ENCODE results near the gene BCKDK.

The BCKDK gene

DNA sequence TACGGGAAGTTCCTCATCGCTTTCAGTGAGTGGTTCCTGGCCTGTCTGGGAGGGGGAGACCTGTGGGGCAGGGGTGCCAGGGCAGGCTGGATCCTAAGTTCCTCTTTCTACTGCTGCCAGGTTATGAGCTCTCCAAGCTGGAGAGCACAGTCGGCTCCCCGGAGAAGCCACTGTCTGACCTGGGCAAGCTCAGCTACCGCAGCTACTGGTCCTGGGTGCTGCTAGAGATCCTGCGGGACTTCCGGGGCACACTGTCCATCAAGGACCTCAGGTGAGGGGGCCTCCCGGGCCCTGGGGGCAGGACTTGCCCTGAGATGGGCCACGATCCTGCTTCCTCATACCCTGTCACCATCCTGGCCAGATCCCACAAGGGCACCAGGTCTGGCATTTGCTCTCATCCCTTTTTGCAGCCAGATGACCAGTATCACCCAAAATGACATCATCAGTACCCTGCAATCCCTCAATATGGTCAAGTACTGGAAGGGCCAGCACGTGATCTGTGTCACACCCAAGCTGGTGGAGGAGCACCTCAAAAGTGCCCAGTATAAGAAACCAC is 22.2 kb downstream of the BCKDK start:
- H3K4me3 ChIP-seq (ENCODE audit: extremely low read depth, insufficient read depth, low read length, poor library complexity, severe bottlenecking), result no peak overlapping the region
- no peak overlapping the region for H3K27ac ChIP-seq (ENCODE audit: low read depth, low read length, severe bottlenecking)
- no peaks in the 10 kb centered on the region for H3K9me3 ChIP-seq (ENCODE audit: control insufficient read depth, low read length)
- WGBS, 2 experiments (ENCODE audit: insufficient coverage in 2 of 2), result 94 to 97% methylated on average over 7 to 9 of the region's 10 CpGs
- peaks cover 24% of the 10 kb centered on the region for H3K36me3 ChIP-seq (ENCODE audit: control insufficient read depth, insufficient read depth, low read length)
- peaks cover 11% of the 10 kb centered on the region for H3K4me1 ChIP-seq (ENCODE audit: control insufficient read depth, insufficient read depth, low read length, poor library complexity, severe bottlenecking)

DNA sequence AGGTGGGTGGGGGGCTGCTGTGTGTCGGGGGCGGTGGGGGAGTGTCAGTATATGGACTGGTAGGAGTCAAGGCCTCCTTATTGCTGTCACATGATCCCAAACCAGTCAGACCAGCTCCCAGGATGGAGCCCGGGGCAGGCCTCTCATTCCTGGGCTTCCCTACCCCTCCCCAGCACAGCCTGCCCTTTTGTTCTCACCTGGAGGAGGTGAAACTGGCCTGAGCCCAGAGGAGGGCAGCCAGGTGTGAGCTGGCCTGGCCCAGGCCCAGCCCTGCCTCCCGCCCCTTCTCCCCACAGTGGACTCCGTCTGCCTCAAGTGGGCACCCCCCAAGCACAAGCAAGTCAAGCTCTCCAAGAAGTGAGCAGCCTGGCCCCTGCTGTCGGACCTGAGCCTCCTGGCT is 22.7 kb downstream of the BCKDK start:
- H3K4me3 ChIP-seq (ENCODE audit: extremely low read depth, insufficient read depth, low read length, poor library complexity, severe bottlenecking), result no peak overlapping the region
- peaks cover 24% of the 10 kb centered on the region for H3K36me3 ChIP-seq (ENCODE audit: control insufficient read depth, insufficient read depth, low read length)
- H3K9me3 ChIP-seq (ENCODE audit: control insufficient read depth, low read length), result no peaks in the 10 kb centered on the region
- H3K4me1 ChIP-seq (ENCODE audit: control insufficient read depth, insufficient read depth, low read length, poor library complexity, severe bottlenecking), result peaks cover 15% of the 10 kb centered on the region
- WGBS, 2 experiments (ENCODE audit: insufficient coverage in 2 of 2), result 91 to 100% methylated on average over 2 to 3 of the region's 6 CpGs
- H3K27ac ChIP-seq (ENCODE audit: low read depth, low read length, severe bottlenecking), result no peak overlapping the region

DNA sequence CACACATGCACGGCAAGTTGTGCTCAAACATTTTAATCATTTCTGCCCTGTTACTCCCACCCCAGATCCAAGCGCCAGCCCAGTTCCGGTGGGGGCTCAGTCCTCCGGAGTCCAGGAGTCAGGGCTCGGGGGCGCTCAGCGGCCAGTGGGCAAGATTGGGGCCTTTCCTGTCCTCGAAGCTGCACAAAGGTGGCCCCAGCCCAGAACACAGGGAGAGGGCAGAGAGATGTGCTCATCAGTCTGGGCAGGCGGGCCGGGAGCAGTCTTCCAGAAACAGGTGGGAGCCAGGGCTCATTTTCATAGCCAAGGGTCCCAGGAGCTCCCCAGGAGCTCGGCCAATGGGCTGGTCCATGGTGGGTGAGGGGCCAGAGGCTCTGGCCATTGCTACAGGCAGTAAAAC is 23.2 kb downstream of the BCKDK start:
- Histone ChIP-seq H3K4me1 (ENCODE audit: control insufficient read depth, insufficient read depth, low read length, poor library complexity, severe bottlenecking) (peaks cover 16% of the 10 kb centered on the region), H3K27ac (ENCODE audit: low read depth, low read length, severe bottlenecking) (no peak overlapping the region), H3K36me3 (ENCODE audit: control insufficient read depth, insufficient read depth, low read length) (peaks cover 24% of the 10 kb centered on the region), H3K9me3 (ENCODE audit: control insufficient read depth, low read length) (no peaks in the 10 kb centered on the region), H3K4me3 (ENCODE audit: extremely low read depth, insufficient read depth, low read length, poor library complexity, severe bottlenecking) (no peak overlapping the region)
- WGBS, 2 experiments (ENCODE audit: insufficient coverage in 2 of 2), result 95 to 96% methylated on average over 10 of the region's 11 CpGs

DNA sequence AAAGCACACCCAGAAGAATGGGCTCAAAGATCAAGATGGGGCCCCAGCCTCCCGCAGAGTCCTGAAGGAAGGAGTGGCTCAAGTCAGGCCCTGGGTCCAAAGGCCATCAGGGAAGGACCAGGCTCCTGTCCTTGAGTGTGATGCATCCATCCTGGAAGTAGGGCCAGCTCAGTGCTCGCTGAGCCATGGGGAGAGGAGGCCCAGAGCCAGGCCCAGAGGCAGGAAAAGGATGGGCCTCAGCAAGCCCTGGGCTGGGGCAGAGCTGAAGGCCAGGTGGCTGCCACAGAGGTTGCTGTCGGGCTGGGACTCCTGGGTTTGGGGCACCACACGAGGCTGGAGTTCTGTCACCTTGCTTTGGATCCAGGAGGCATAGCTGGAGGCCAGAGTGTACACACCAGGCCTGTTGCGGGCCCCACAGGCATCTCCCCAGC is 23.7 kb downstream of the BCKDK start:
- H3K27ac ChIP-seq (ENCODE audit: low read depth, low read length, severe bottlenecking), result no peak overlapping the region
- H3K9me3 ChIP-seq (ENCODE audit: control insufficient read depth, low read length), result no peaks in the 10 kb centered on the region
- peaks cover 24% of the 10 kb centered on the region for H3K36me3 ChIP-seq (ENCODE audit: control insufficient read depth, insufficient read depth, low read length)
- H3K4me1 ChIP-seq (ENCODE audit: control insufficient read depth, insufficient read depth, low read length, poor library complexity, severe bottlenecking), result peaks cover 16% of the 10 kb centered on the region
- 89 to 96% methylated on average over 5 of the region's 5 CpGs for WGBS, 2 experiments (ENCODE audit: insufficient coverage in 2 of 2)
- no peak overlapping the region for H3K4me3 ChIP-seq (ENCODE audit: extremely low read depth, insufficient read depth, low read length, poor library complexity, severe bottlenecking)

DNA sequence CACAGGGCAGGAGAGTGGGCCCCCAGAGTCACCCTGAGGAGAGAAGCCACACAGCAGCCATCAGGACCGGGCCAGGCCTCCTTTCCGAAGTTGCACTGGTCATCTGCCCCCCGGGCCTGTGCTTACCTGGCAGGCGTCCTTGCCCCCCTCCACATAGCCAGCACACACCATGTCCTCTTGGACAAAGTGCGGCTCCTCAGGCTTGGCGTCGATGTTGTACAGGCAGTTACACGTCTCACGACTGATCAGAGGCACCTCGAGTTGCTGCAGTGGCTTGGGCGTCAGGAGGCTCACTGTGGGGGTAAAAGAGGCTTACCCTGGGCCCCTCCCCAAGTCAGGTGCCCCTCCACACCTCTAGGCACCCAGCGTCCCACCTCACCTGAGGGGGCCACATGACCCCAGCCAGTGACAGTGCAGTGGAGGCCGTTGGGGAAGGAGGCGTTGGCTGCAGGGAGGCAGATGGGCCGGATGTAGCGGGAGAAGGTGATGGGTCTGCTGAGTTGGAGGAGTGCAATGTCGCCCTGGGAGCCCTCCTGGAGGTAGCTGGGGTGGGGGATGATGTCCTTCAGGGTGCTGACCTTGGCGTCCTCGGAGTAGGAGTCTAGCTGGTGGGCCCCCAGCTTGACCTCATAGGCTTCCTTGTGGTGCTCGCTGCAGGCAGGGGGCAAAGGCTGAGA is 24.3 kb downstream of the BCKDK start:
- 94 to 95% methylated on average over 12 to 16 of the region's 20 CpGs for whole genome bisulfite sequencing, 2 experiments (ENCODE audit: insufficient coverage in 2 of 2)
- peaks cover 16% of the 10 kb centered on the region for H3K4me1 ChIP-seq (ENCODE audit: control insufficient read depth, insufficient read depth, low read length, poor library complexity, severe bottlenecking)
- no peak overlapping the region for H3K4me3 ChIP-seq (ENCODE audit: extremely low read depth, insufficient read depth, low read length, poor library complexity, severe bottlenecking)
- no peak overlapping the region for H3K27ac ChIP-seq (ENCODE audit: low read depth, low read length, severe bottlenecking)
- H3K9me3 ChIP-seq (ENCODE audit: control insufficient read depth, low read length), result no peaks in the 10 kb centered on the region
- H3K36me3 ChIP-seq (ENCODE audit: control insufficient read depth, insufficient read depth, low read length), result peaks cover 20% of the 10 kb centered on the region

DNA sequence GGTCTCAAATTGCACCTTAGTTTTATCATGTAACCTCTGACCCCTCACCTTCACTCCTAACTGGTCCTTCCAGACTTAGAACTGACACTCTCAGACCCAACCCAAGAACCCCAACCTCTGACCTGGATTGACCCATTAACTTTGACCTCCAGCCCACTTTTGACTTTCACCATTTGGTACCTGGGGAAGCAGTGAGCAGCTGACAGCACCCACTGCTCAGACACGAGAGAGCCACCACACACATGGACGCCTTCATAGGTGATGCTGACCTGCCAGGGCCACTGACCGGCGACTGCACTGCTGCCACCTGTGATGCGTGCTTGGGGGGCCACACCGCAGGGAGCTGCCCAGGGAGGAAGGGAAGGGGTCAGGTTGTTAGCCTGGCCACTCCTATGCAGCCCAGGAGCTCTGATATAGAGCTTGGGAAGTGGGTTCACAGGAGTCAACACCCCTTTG is 24.9 kb downstream of the BCKDK start:
- Histone ChIP-seq H3K9me3 (ENCODE audit: control insufficient read depth, low read length) (no peaks in the 10 kb centered on the region), H3K4me3 (ENCODE audit: extremely low read depth, insufficient read depth, low read length, poor library complexity, severe bottlenecking) (no peak overlapping the region), H3K4me1 (ENCODE audit: control insufficient read depth, insufficient read depth, low read length, poor library complexity, severe bottlenecking) (peaks cover 16% of the 10 kb centered on the region), H3K36me3 (ENCODE audit: control insufficient read depth, insufficient read depth, low read length) (peaks cover 14% of the 10 kb centered on the region), H3K27ac (ENCODE audit: low read depth, low read length, severe bottlenecking) (no peak overlapping the region)
- WGBS, 2 experiments (ENCODE audit: insufficient coverage in 2 of 2), result 100% methylated on average over 4 to 6 of the region's 6 CpGs

DNA sequence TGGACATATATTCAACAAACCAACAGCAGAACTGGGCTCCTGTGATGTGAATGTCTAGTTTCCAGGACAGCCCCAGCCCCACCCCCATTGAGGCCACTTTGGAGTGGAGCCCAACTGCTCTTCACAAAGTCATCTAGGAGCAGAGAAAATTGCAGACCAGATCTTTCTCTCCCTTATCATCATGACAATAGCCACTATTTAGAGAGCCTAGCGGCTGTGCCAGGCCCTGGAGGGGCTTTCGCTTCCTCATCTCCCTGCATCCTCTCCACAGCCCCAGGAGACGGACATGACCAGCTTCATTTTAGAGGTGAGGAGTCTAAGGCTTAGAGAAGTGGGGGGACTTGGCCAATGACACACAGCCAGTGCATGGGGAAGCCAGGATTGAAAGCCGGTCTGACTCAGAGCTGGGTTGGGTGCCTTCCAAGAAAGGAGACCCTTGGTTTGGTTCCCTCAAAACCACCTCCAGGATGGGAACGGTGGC is 25.9 kb downstream of the BCKDK start:
- Histone ChIP-seq H3K4me1 (ENCODE audit: control insufficient read depth, insufficient read depth, low read length, poor library complexity, severe bottlenecking) (peaks cover 22% of the 10 kb centered on the region), H3K36me3 (ENCODE audit: control insufficient read depth, insufficient read depth, low read length) (peaks cover 10% of the 10 kb centered on the region), H3K4me3 (ENCODE audit: extremely low read depth, insufficient read depth, low read length, poor library complexity, severe bottlenecking) (peak overlapping the region; percentile 27), H3K27ac (ENCODE audit: low read depth, low read length, severe bottlenecking) (no peak overlapping the region), H3K9me3 (ENCODE audit: control insufficient read depth, low read length) (no peaks in the 10 kb centered on the region)
- WGBS, 2 experiments (ENCODE audit: insufficient coverage in 2 of 2), result 22 to 31% methylated on average over 2 to 3 of the region's 5 CpGs

DNA sequence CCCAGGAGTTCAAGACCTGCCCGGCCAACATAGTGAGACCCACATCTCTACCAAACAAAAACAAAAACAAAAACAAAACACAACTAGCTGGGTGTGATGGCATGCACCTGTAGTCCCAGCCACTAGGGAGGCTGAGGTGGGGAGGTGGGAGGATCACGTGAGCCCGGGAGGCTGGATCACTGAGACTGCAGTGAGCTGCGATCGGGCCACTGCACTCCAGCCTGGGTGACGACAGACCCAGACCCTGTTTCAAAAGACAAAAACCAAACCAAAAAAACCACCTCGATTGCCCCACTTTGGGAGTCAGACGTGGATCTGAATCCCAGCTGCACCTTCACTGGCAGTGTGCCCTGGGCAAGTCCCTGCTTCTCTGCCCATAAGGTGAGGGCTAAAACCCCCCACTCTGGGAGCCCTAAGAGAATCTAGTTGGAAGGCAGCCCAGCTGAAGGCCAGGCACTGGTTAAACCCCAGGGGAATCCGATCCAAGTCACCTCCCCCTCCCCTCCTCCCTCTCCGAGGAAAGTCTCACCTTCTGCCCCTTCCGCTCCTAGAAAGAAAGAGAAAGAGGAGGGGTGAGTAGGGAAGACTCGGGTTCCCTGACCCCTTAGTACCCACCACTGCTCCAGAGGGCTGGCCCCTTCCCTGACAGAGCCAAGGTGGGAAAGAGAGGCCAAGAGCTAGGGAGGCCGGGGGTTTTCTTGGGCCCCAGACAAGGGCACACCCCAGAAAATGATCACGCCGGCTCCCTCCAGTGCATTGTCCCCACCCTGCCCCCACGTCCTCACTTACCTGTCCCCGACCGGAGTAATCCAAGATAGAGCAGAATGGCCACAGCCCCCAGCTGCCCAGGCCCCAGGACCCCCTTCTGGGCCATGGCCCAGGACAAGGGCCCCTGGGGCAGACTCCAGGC is 26.7 kb downstream of the BCKDK start:
- 17 to 19% methylated on average over 8 to 11 of the region's 18 CpGs for WGBS, 2 experiments (ENCODE audit: insufficient coverage in 2 of 2)
- Histone ChIP-seq H3K4me3 (ENCODE audit: extremely low read depth, insufficient read depth, low read length, poor library complexity, severe bottlenecking) (peak overlapping the region; percentile 27), H3K9me3 (ENCODE audit: control insufficient read depth, low read length) (no peaks in the 10 kb centered on the region), H3K36me3 (ENCODE audit: control insufficient read depth, insufficient read depth, low read length) (peaks cover 10% of the 10 kb centered on the region), H3K4me1 (ENCODE audit: control insufficient read depth, insufficient read depth, low read length, poor library complexity, severe bottlenecking) (peaks cover 25% of the 10 kb centered on the region), H3K27ac (ENCODE audit: low read depth, low read length, severe bottlenecking) (no peak overlapping the region)

DNA sequence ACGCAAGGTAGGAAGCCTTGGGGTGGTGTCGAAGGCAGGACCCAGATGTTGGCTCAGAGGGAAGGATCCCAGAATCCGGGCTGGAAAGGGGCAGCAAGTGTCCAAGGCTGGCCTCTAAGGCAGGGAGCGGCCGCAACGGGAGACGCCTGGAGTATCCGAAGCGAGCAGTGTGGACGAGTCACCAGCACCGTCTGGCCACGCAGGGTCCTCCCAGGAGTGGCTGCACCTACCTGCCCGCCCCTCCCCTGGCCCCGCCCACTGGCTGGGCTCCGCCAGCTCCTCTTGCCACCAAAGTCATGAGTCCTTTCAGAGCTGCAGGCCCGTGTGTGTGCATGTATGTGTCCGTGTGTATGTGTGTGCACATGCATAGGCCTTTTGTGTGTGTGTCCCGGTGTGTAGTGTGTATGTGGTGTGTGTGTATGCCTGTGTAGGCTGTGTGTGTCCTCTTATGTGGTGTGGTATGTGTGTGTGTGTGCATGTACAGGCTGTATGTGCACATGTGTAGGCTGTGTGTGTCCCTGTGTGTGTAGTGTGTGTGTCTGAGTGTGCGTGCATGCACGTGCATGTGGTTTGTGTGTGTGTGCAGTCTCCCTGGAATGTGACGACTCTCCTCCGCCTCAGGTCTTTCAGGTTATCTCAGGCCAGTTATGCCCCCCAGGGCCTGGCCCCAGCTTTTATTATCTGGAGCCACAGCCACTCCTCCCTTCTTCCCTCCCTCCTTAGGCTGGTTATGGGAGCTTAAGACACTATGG is 27.5 kb downstream of the BCKDK start, which contains the start of gene PRSS8:
Gene PRSS8 (minus strand): TSS at position 193 of the 752 bp plus-strand sequence. CDS start 229 bp downstream, outside the sequence.
- Histone ChIP-seq H3K27ac (ENCODE audit: low read depth, low read length, severe bottlenecking) (no peak within 1 kb of the TSS), H3K36me3 (ENCODE audit: control insufficient read depth, insufficient read depth, low read length) (peaks cover 10% of the 10 kb centered on the region), H3K4me3 (ENCODE audit: extremely low read depth, insufficient read depth, low read length, poor library complexity, severe bottlenecking) (peak within 1 kb of the TSS; percentile 27), H3K4me1 (ENCODE audit: control insufficient read depth, insufficient read depth, low read length, poor library complexity, severe bottlenecking) (peaks cover 25% of the 10 kb centered on the region), H3K9me3 (ENCODE audit: control insufficient read depth, low read length) (no peaks in the 10 kb centered on the region)
- WGBS, 2 experiments (ENCODE audit: insufficient coverage in 2 of 2), result 35 to 46% methylated on average over 15 to 21 of the region's 22 CpGs

DNA sequence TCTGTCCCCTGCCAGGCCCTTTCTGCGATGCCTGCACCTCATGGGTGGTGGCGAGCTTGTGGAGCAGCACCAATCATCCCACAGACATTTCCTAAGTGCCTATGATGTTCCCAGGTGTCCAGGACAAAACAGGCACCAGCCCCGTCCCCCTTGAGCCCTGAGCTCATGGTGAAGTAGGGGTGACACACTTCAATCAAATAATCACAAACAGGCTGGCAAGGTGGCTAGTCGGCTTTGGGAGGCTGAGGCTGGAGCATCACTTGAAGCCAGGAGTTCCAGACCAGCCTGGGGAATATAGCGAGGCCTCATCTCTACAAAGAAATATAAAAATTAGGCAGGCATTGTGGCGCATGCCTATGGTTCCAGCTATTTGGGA is 28.1 kb downstream of the BCKDK start:
- Histone ChIP-seq H3K4me1 (ENCODE audit: control insufficient read depth, insufficient read depth, low read length, poor library complexity, severe bottlenecking) (peaks cover 25% of the 10 kb centered on the region), H3K9me3 (ENCODE audit: control insufficient read depth, low read length) (no peaks in the 10 kb centered on the region), H3K36me3 (ENCODE audit: control insufficient read depth, insufficient read depth, low read length) (peaks cover 6% of the 10 kb centered on the region), H3K27ac (ENCODE audit: low read depth, low read length, severe bottlenecking) (no peak overlapping the region), H3K4me3 (ENCODE audit: extremely low read depth, insufficient read depth, low read length, poor library complexity, severe bottlenecking) (no peak overlapping the region)
- 80 to 92% methylated on average over 3 of the region's 6 CpGs for whole genome bisulfite sequencing, 2 experiments (ENCODE audit: insufficient coverage in 2 of 2)

Data from mesodermal cell (in vitro differentiated cells).